ENCODE results near the gene CFAP54. TPM values are rescaled to one million over a fixed set of nuclear protein-coding genes. Genes with fewer than 3 reads are reported as not detected.

Gene CFAP54
- total RNA-seq, 1 donor from 2014 or later, result 1.1 TPM

- H3K4me3 ChIP-seq (ENCODE audit: insufficient read depth, low read depth, low read length), result no peak overlapping the region
- no peaks in the 10 kb centered on the region for H3K4me1 ChIP-seq (ENCODE audit: insufficient read depth, low read length)
- no peak overlapping the region for H3K27ac ChIP-seq (ENCODE audit: low read depth, low read length)
- Mint-ChIP-seq H3K27ac (ENCODE audit: unreplicated experiment) (no peak overlapping the region), H3K4me3 (ENCODE audit: unreplicated experiment) (no peak overlapping the region), H3K27me3 (ENCODE audit: low read depth, unreplicated experiment) (no peaks in the 10 kb centered on the region), H3K9me3 (ENCODE audit: unreplicated experiment) (no peaks in the 10 kb centered on the region), H3K36me3 (ENCODE audit: low read depth, unreplicated experiment) (no peaks in the 10 kb centered on the region), H3K4me1 (ENCODE audit: low read depth, unreplicated experiment) (no peaks in the 10 kb centered on the region)
- TF ChIP-seq, protein P1, sequence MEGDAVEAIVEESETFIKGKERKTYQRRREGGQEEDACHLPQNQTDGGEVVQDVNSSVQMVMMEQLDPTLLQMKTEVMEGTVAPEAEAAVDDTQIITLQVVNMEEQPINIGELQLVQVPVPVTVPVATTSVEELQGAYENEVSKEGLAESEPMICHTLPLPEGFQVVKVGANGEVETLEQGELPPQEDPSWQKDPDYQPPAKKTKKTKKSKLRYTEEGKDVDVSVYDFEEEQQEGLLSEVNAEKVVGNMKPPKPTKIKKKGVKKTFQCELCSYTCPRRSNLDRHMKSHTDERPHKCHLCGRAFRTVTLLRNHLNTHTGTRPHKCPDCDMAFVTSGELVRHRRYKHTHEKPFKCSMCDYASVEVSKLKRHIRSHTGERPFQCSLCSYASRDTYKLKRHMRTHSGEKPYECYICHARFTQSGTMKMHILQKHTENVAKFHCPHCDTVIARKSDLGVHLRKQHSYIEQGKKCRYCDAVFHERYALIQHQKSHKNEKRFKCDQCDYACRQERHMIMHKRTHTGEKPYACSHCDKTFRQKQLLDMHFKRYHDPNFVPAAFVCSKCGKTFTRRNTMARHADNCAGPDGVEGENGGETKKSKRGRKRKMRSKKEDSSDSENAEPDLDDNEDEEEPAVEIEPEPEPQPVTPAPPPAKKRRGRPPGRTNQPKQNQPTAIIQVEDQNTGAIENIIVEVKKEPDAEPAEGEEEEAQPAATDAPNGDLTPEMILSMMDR (IDR thresholded peaks at IDR 0.05; ENCODE audit: insufficient read depth, low read depth, low read length), result no peak
- TF ChIP-seq EZH2 (IDR thresholded peaks at IDR 0.05; ENCODE audit: insufficient read depth, low read length), result no peak
- H3K4me2 ChIP-seq (ENCODE audit: low read length), result no peak overlapping the region
- H3K9ac ChIP-seq (ENCODE audit: low read length), result no peak overlapping the region
- no peaks in the 10 kb centered on the region for H3K79me2 ChIP-seq (ENCODE audit: insufficient read depth, low read length)
- no peaks in the 10 kb centered on the region for H3K9me3 ChIP-seq (ENCODE audit: insufficient read depth, low read depth, low read length)
- FAIRE-seq, result no peak
- no peaks in the 10 kb centered on the region for H3K36me3 ChIP-seq (ENCODE audit: insufficient read depth, low read length)
- no peak overlapping the region for H2AFZ ChIP-seq (ENCODE audit: low read depth, low read length)
- DNase-seq (ENCODE audit: low read depth), result no peak
- no peaks in the 10 kb centered on the region for H3K27me3 ChIP-seq (ENCODE audit: insufficient read depth, low read length)
- no peaks in the 10 kb centered on the region for H4K20me1 ChIP-seq (ENCODE audit: insufficient read depth, low read length)
These were observed 338.9 kb downstream of the CFAP54 start for GRCh38 chr12:96828169-96828789.

DNA sequence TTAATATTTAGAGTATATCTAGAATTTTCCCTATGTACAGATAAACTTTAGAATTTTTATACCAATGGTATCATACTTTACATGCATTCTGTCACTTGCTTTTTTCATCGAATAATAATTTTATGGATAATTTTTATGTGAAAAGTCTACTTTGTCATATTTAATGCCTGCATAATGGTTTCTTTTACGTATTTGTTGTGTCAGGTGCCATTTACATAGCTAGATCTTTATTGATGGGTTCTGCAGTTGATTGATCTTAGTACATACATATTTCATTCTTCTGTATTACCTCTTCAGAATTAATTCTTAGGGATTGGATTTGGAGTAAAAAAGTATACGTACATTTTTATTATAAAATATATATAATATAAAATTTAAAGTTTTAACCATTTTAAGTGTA, 340.0 kb downstream of the CFAP54 start:
- H3K27me3 Mint-ChIP-seq (ENCODE audit: low read depth, unreplicated experiment), result no peaks in the 10 kb centered on the region
- no peaks in the 10 kb centered on the region for H3K4me1 ChIP-seq (ENCODE audit: insufficient read depth, low read length)
- H3K36me3 ChIP-seq (ENCODE audit: insufficient read depth, low read length), result no peaks in the 10 kb centered on the region
- no peak overlapping the region for H2AFZ ChIP-seq (ENCODE audit: low read depth, low read length)
- no peaks in the 10 kb centered on the region for H3K9me3 ChIP-seq (ENCODE audit: insufficient read depth, low read depth, low read length)
- no peaks in the 10 kb centered on the region for H3K9me3 Mint-ChIP-seq (ENCODE audit: unreplicated experiment)
- H3K4me3 ChIP-seq (ENCODE audit: insufficient read depth, low read depth, low read length), result no peak overlapping the region
- H3K27ac Mint-ChIP-seq (ENCODE audit: unreplicated experiment), result no peak overlapping the region
- no peaks in the 10 kb centered on the region for H3K79me2 ChIP-seq (ENCODE audit: insufficient read depth, low read length)
- H3K27me3 ChIP-seq (ENCODE audit: insufficient read depth, low read length), result no peaks in the 10 kb centered on the region
- no peak for FAIRE-seq
- no peak overlapping the region for H3K4me3 Mint-ChIP-seq (ENCODE audit: unreplicated experiment)
- H3K4me1 Mint-ChIP-seq (ENCODE audit: low read depth, unreplicated experiment), result no peaks in the 10 kb centered on the region
- no peak overlapping the region for H3K4me2 ChIP-seq (ENCODE audit: low read length)
- DNase-seq (ENCODE audit: low read depth), result no peak
- H3K27ac ChIP-seq (ENCODE audit: low read depth, low read length), result no peak overlapping the region
- TF ChIP-seq EZH2 (IDR thresholded peaks at IDR 0.05; ENCODE audit: insufficient read depth, low read length), result no peak
- TF ChIP-seq, protein P1 (IDR thresholded peaks at IDR 0.05; ENCODE audit: insufficient read depth, low read depth, low read length), result no peak
- H3K9ac ChIP-seq (ENCODE audit: low read length), result no peak overlapping the region
- no peaks in the 10 kb centered on the region for H3K36me3 Mint-ChIP-seq (ENCODE audit: low read depth, unreplicated experiment)
- H4K20me1 ChIP-seq (ENCODE audit: insufficient read depth, low read length), result no peaks in the 10 kb centered on the region

DNA sequence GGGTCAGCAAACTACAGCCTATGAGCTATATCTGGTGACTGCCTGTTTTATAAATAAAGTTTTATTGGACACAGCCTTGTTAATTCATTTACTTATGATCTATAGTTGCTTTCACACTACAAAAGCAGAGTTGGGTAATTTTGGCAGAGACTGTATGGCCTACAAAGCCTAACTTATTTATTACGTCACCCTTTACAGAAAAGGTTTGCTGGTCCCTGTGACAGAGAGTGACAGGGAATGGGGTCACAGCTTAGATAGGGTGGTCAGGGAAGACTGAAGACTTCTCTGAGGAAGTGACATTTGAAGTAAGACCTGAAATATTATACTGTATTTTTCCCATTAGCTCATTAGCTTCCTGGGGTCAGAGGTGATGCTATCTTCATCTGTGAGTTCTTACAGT, 342.0 kb downstream of the CFAP54 start:
- Mint-ChIP-seq H3K27ac (ENCODE audit: unreplicated experiment) (no peak overlapping the region), H3K27me3 (ENCODE audit: low read depth, unreplicated experiment) (peaks cover 3% of the 10 kb centered on the region), H3K36me3 (ENCODE audit: low read depth, unreplicated experiment) (peaks cover 3% of the 10 kb centered on the region), H3K4me3 (ENCODE audit: unreplicated experiment) (no peak overlapping the region), H3K9me3 (ENCODE audit: unreplicated experiment) (no peaks in the 10 kb centered on the region), H3K4me1 (ENCODE audit: low read depth, unreplicated experiment) (no peaks in the 10 kb centered on the region)
- Histone ChIP-seq H3K9me3 (ENCODE audit: insufficient read depth, low read depth, low read length) (no peaks in the 10 kb centered on the region), H3K4me3 (ENCODE audit: insufficient read depth, low read depth, low read length) (no peak overlapping the region), H3K4me1 (ENCODE audit: insufficient read depth, low read length) (no peaks in the 10 kb centered on the region), H3K27ac (ENCODE audit: low read depth, low read length) (no peak overlapping the region), H3K79me2 (ENCODE audit: insufficient read depth, low read length) (no peaks in the 10 kb centered on the region), H4K20me1 (ENCODE audit: insufficient read depth, low read length) (no peaks in the 10 kb centered on the region), H2AFZ (ENCODE audit: low read depth, low read length) (no peak overlapping the region), H3K9ac (ENCODE audit: low read length) (no peak overlapping the region), H3K36me3 (ENCODE audit: insufficient read depth, low read length) (no peaks in the 10 kb centered on the region), H3K27me3 (ENCODE audit: insufficient read depth, low read length) (no peaks in the 10 kb centered on the region), H3K4me2 (ENCODE audit: low read length) (no peak overlapping the region)
- DNase-seq (ENCODE audit: low read depth), result no peak
- no peak for TF ChIP-seq EZH2 (IDR thresholded peaks at IDR 0.05; ENCODE audit: insufficient read depth, low read length)
- TF ChIP-seq, protein P1 (IDR thresholded peaks at IDR 0.05; ENCODE audit: insufficient read depth, low read depth, low read length), result no peak
- FAIRE-seq, result no peak
